Smooth muscle cell (in vitro differentiated cells): ENCODE results near the gene PLAU. TPM values are rescaled to one million over a fixed set of nuclear protein-coding genes. Genes with fewer than 3 reads are reported as not detected.

Experiments used
- DNase-seq: peaks from one replicate; lab custom pipeline; 2025; ENCODE audit not compliant: unreplicated experiment; lab: John Stamatoyannopoulos, UW
- H2AFZ ChIP-seq: fragments of 200-600 bp; sonication (generic); 2 replicates; pipeline ENCODE4 v1.6.0; 2016; ENCODE audit warnings: antibody characterized with exemption, low read depth, mild to moderate bottlenecking
- H3F3A ChIP-seq: fragments of 200-600 bp; sonication (generic); 2 replicates; pipeline ENCODE4 v1.6.0; 2017; ENCODE audit warnings: antibody characterized with exemption, low read depth
- H3K27ac ChIP-seq: fragments of 200-600 bp; sonication (generic); 2 replicates; pipeline ENCODE4 v1.5.1; 2016; ENCODE audit warnings: low read depth, mild to moderate bottlenecking
- H3K27me3 ChIP-seq: fragments of 200-600 bp; sonication (generic); 2 replicates; pipeline ENCODE4 v1.6.1; 2016; ENCODE audit warnings: low read depth, mild to moderate bottlenecking
- H3K36me3 ChIP-seq: fragments of 200-600 bp; sonication (generic); 2 replicates; pipeline ENCODE4 v1.5.1; 2016; ENCODE audit warnings: low read depth
- H3K4me1 ChIP-seq: fragments of 200-600 bp; sonication (generic); 2 replicates; pipeline ENCODE4 v1.5.1; 2016; ENCODE audit warnings: low read depth
- H3K4me2 ChIP-seq: fragments of 200-600 bp; sonication (generic); 2 replicates; pipeline ENCODE4 v1.6.0; 2016; ENCODE audit warnings: mild to moderate bottlenecking
- H3K4me3 ChIP-seq: fragments of 200-600 bp; sonication (generic); 2 replicates; pipeline ENCODE4 v1.5.1; 2016; ENCODE audit warnings: mild to moderate bottlenecking
- H3K79me2 ChIP-seq: fragments of 200-600 bp; sonication (generic); 2 replicates; pipeline ENCODE4 v1.6.0; 2016; ENCODE audit warnings: low read depth, mild to moderate bottlenecking
- H3K9ac ChIP-seq: fragments of 200-600 bp; sonication (generic); 2 replicates; pipeline ENCODE4 v1.6.0; 2016; ENCODE audit warnings: low read depth
- H3K9me3 ChIP-seq: fragments of 200-600 bp; sonication (generic); replicated peaks from 2 replicates; pipeline ENCODE4 v1.5.1; 2016; ENCODE audit warnings: low read depth
- H4K20me1 ChIP-seq: fragments of 200-600 bp; sonication (generic); 2 replicates; pipeline ENCODE4 v1.6.0; 2016; ENCODE audit warnings: low read depth
- WGBS: methylation state at CpG from one replicate; pipeline ENCODE4 v1.1.7; 2016; ENCODE audit warnings: low lambda C conversion rate; 5-methylcytosine and 5-hydroxymethylcytosine counted together
- polyA plus RNA-seq: library from polyadenylated mRNA; unstranded; fragments of >200 nt; fragmentation: Nextera tagmentation; extraction: Ambion mirVana; gene quantifications from 2 replicates; pipeline ENCODE4 v1.2.1, GENCODE V29; 2016
- total RNA-seq: library from RNA; depleted of rRNA; stranded (reverse); fragments of >200 nt; gene quantifications from 2 replicates; pipeline ENCODE4 v1.2.3, GENCODE V29; 2014
- TF ChIP-seq, protein P1 (sequence below): fragments of 200-600 bp; sonication (generic); IDR thresholded peaks from 2 replicates; pipeline ENCODE4 v1.5.1; 2017; ENCODE audit warnings: borderline replicate concordance, mild to moderate bottlenecking, antibody characterized with exemption; ENCODE audit not compliant: insufficient read depth, poor library complexity, severe bottlenecking

PLAU gene
- total and polyA plus RNA-seq, 2 experiments from 2014 or later, result 9.2 to 10.7 TPM

DNA sequence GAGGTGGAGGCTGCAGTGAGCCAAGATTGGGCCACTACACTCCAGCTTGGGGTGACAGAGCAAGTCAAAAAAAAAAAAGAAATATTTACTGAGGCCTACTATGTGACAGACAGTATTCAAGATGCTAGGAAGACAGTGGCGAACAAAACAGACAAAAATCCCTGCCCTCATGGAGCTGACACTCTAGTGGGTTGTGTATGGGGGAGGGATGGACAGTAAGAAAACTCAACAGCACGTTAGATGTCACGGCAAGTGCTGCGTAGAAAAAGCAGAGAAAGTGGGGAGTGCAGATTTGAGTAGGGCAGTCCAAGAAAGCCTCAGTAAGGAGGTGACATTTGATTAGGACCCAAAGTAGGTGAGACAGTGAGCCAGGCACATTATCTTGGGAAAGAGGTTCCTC lies 46.7 kb upstream of the PLAU start:
- H4K20me1 ChIP-seq, result peaks cover 17% of the 10 kb centered on the region
- H3F3A ChIP-seq, result no peaks in the 10 kb centered on the region
- 95% methylated on average over 4 of the region's 4 CpGs for WGBS
- H3K9me3 ChIP-seq, result no peaks in the 10 kb centered on the region
- H3K4me1 ChIP-seq, result no peaks in the 10 kb centered on the region
- no peak for DNase-seq
- no peak overlapping the region for H2AFZ ChIP-seq
- no peak overlapping the region for H3K4me3 ChIP-seq
- no peak overlapping the region for H3K4me2 ChIP-seq
- H3K27me3 ChIP-seq, result no peaks in the 10 kb centered on the region
- TF ChIP-seq, protein P1, sequence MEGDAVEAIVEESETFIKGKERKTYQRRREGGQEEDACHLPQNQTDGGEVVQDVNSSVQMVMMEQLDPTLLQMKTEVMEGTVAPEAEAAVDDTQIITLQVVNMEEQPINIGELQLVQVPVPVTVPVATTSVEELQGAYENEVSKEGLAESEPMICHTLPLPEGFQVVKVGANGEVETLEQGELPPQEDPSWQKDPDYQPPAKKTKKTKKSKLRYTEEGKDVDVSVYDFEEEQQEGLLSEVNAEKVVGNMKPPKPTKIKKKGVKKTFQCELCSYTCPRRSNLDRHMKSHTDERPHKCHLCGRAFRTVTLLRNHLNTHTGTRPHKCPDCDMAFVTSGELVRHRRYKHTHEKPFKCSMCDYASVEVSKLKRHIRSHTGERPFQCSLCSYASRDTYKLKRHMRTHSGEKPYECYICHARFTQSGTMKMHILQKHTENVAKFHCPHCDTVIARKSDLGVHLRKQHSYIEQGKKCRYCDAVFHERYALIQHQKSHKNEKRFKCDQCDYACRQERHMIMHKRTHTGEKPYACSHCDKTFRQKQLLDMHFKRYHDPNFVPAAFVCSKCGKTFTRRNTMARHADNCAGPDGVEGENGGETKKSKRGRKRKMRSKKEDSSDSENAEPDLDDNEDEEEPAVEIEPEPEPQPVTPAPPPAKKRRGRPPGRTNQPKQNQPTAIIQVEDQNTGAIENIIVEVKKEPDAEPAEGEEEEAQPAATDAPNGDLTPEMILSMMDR, result no peak
- H3K36me3 ChIP-seq, result no peaks in the 10 kb centered on the region
- H3K79me2 ChIP-seq, result no peaks in the 10 kb centered on the region
- no peak overlapping the region for H3K9ac ChIP-seq
- H3K27ac ChIP-seq, result no peak overlapping the region

DNA sequence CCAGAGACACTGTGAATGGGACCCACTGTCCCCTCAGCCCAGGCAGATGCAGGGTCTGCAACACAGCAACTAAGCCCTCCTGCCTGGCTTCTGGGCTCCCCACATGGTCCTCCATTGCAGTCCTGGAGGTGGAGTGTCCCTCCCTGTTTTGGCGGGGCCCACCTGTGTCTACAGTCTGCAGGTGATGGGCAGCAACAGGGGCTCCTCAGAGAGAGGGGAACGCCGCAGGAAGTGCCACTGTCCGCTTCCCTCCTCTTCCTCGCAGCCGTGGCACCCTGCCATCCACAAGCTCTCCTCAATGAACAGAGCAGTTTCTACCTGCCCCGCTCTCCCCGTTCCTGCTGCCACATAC lies 45.8 kb upstream of the PLAU start:
- H4K20me1 ChIP-seq, result peaks cover 17% of the 10 kb centered on the region

DNA sequence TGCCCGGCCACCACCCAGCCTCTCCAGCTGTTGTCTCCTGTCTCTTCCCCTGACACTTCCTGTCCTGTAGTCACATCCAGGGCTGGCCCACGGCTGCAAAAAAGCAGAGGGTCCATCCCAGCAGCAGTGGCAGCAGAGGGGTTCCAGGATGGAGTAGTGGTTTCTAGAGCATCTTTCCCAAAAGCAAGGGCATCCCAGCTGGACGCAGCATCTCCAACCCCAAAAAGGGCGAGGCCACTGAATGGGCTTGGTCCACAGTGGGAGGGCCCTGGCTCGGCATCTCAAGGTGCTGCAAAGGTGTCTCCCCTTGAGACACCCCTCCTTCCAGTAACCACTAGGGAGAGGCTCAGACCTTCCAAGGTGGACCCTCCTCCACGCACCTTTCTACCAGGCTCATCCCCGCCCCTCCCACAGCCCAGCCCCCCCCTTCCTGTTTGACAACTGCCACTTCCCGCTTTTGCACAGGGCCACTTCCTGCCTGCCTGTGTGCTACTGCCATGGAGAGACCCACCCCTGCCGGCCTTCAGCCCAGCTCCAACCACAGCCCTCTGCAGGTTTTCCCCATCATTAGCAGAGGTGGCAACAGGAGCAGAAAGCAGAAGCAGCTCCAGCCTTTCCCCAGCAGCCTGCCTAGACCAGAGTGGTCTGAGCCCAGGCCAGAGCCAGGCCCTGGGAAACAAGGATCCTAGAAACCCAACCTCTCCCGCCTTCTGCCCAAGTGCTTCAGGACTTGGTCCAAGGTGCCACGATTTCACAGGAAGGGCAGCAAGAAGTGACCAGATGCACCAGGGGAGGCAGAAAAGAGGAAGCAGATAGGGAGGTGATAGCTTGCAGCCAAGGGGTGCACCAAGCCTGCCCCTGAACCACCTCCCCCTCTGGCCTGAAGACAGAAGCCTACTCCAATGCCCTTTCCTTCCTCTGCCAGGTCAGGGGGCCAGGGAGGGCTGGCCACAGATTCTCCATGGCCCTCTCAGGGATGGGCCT lies 45.2 kb upstream of the PLAU start:
- H3K9me3 ChIP-seq, result no peaks in the 10 kb centered on the region
- no peaks in the 10 kb centered on the region for H3F3A ChIP-seq
- peaks cover 17% of the 10 kb centered on the region for H4K20me1 ChIP-seq
- H3K4me2 ChIP-seq, result no peak overlapping the region
- no peaks in the 10 kb centered on the region for H3K4me1 ChIP-seq
- no peaks in the 10 kb centered on the region for H3K36me3 ChIP-seq
- no peaks in the 10 kb centered on the region for H3K27me3 ChIP-seq
- H3K27ac ChIP-seq, result no peak overlapping the region
- WGBS, result 88% methylated on average over 11 of the region's 11 CpGs
- no peak overlapping the region for H3K9ac ChIP-seq
- H3K79me2 ChIP-seq, result peaks cover 3% of the 10 kb centered on the region
- TF ChIP-seq, protein P1, result no peak
- DNase-seq, result no peak
- H3K4me3 ChIP-seq, result no peak overlapping the region
- H2AFZ ChIP-seq, result no peak overlapping the region

More for the DNA sequence above, 45.8 kb upstream of the PLAU start:
- TF ChIP-seq, protein P1, result no peak
- no peak overlapping the region for H3K9ac ChIP-seq
- H3K27me3 ChIP-seq, result no peaks in the 10 kb centered on the region
- no peak overlapping the region for H2AFZ ChIP-seq
- no peak for DNase-seq
- H3F3A ChIP-seq, result no peaks in the 10 kb centered on the region
- H3K4me1 ChIP-seq, result no peaks in the 10 kb centered on the region
- no peak overlapping the region for H3K27ac ChIP-seq
- no peaks in the 10 kb centered on the region for H3K9me3 ChIP-seq
- WGBS, result 98% methylated on average over 5 of the region's 8 CpGs
- H3K4me3 ChIP-seq, result no peak overlapping the region
- H3K36me3 ChIP-seq, result no peaks in the 10 kb centered on the region
- peaks cover 3% of the 10 kb centered on the region for H3K79me2 ChIP-seq
- no peak overlapping the region for H3K4me2 ChIP-seq
